H1 (cell line): ENCODE data around the gene GFPT1. TPM values are rescaled to one million over a fixed set of nuclear protein-coding genes. Genes with fewer than 3 reads are reported as not detected.

Source experiments
- CBX5 ChIP-seq: fragments of 300-800, 300-1000 bp; sonication (generic); IDR thresholded peaks from 2 replicates; pipeline ENCODE4 v1.7.1; 2016; ENCODE audit warnings: antibody characterized with exemption, low read length, low read depth
- CHD2 ChIP-seq: IDR thresholded peaks from 2 replicates; pipeline ENCODE4 v1.6.1; 2012; ENCODE audit warnings: low read length, improper control_type of control experiment
- PHF8 ChIP-seq: fragments of 200-600 bp; sonication (generic); conservative IDR thresholded peaks from 2 replicates; pipeline ENCODE4 v1.7.1; 2012; ENCODE audit warnings: low read depth, mild to moderate bottlenecking, inconsistent platforms, low read length, moderate library complexity
- RAD21 ChIP-seq, 2 experiments: IDR thresholded peaks in 1 of 2; conservative IDR thresholded peaks in 1 of 2; 2 replicates each; pipeline ENCODE4 v1.6.1; 2011; ENCODE audit warnings: low read depth in 2 of 2, low read length in 2 of 2, improper control_type of control experiment in 1 of 2, inconsistent platforms in 1 of 2, mild to moderate bottlenecking in 1 of 2, moderate library complexity in 1 of 2
- polyA plus RNA-seq, 7 experiments: library from polyadenylated mRNA; depleted of rRNA in 3 of 7; stranded (reverse) in 5 of 7; unstranded in 2 of 7; fragments of >200 nt in 5 of 7; fragments of 200-250 nt in 2 of 7; gene quantifications; 1 replicate in 5 of 7; 2 replicates in 1 of 7; 4 replicates in 1 of 7; pipeline versions ENCODE4 v1.2.1 to v1.2.3, GENCODE V29; 2011 to 2013; ENCODE audit warnings: missing spikeins in 2 of 7, mixed read lengths in 2 of 7
- total RNA-seq: library from RNA; stranded (reverse); fragmentation: NEBNext Ultra II Directional; extraction: Animal tissue kit (Norgen Biotek cat#: 25700); gene quantifications from 2 replicates; pipeline ENCODE4 v1.2.1, GENCODE V29; 2021

Gene GFPT1
- total and polyA plus RNA-seq, 2 of the 8 experiments (the other 6 are each of a cell fraction or from before 2014, with no cell fraction given) = 13.3 to 76.2 TPM

GRCh38 chr2:69292256-69292655 is 94.8 kb downstream of the GFPT1 start (continued):
- no peak for TF ChIP-seq CBX5
- TF ChIP-seq PHF8 = no peak
- TF ChIP-seq CHD2 = no peak
- TF ChIP-seq RAD21 (IDR thresholded peaks at IDR 0.05 in 1 of 2, conservative IDR thresholded peaks at IDR 0.05 in 1 of 2; ENCODE audit: low read depth in 2 of 2, low read length in 2 of 2) = no peak
